ENCODE data around the gene MBOAT2.

- no peak for TF ChIP-seq CTCF (optimal IDR thresholded peaks at IDR 0.05 in 1 of 3, IDR thresholded peaks at IDR 0.05 in 1 of 3, conservative IDR thresholded peaks at IDR 0.05 in 1 of 3; ENCODE audit: extremely low read depth in 1 of 3, insufficient read depth in 2 of 3, low read length in 3 of 3)
- TF ChIP-seq EZH2 (IDR thresholded peaks at IDR 0.05; ENCODE audit: low read length), result no peak
Observed at GRCh38 chr2:8953525-8953924, 50.0 kb downstream of the MBOAT2 start.

Measured in keratinocyte (primary cell).